ENCODE data around the gene NTSR1. TPM values are rescaled to one million over a fixed set of nuclear protein-coding genes. Genes with fewer than 3 reads are reported as not detected.
A peak's percentile ranks its signal among the peaks of the same experiment; 100 is the strongest.

Gene NTSR1
- total RNA-seq, 1 donor from 2014 or later = 0.26 TPM

DNA sequence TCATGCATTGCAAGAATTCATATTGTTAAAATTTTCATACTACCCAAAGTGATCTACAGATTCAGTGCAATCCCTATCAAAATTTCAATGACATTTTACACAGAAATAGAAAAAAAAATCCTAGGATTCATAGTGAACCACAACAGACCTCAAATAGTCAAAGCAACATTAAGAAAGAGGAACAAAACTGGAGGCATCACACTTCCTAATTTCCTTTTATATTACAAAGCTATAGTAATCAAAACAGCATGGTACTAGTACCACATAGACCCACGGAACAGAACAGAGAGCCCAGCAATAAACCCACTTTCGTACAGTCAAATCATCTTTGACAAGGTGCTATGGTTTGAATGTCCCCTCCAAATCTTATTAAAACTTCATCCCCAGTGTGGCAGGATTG lies 39.7 kb downstream of the NTSR1 start:
- no peak for DNase-seq (ENCODE audit: low spot score)
- Histone ChIP-seq H3F3A (ENCODE audit: low read depth) (no peaks in the 10 kb centered on the region), H3K27me3 (peaks cover 3% of the 10 kb centered on the region), H3K9me3 (ENCODE audit: low read depth) (no peaks in the 10 kb centered on the region), H4K20me1 (ENCODE audit: low read depth) (no peaks in the 10 kb centered on the region), H3K79me2 (ENCODE audit: low read depth) (no peaks in the 10 kb centered on the region), H3K27ac (no peak overlapping the region), H3K36me3 (no peaks in the 10 kb centered on the region), H3K4me1 (peaks cover 18% of the 10 kb centered on the region), H3K4me2 (no peak overlapping the region), H3K9ac (no peak overlapping the region), H2AFZ (replicated peaks) (no peak overlapping the region), H3K4me3 (no peak overlapping the region)
- Mint-ChIP-seq H3K27me3 (ENCODE audit: insufficient read depth, low read depth) (peaks cover 12% of the 10 kb centered on the region), H3K4me3 (no peak overlapping the region), H3K9me3 (peaks cover 6% of the 10 kb centered on the region), H3K27ac (no peak overlapping the region), H3K36me3 (no peaks in the 10 kb centered on the region), H3K4me1 (peaks cover 13% of the 10 kb centered on the region)
- no peak for TF ChIP-seq EZH2 (IDR thresholded peaks at IDR 0.05)
- no peak for TF ChIP-seq EZH2phosphoT487 (IDR thresholded peaks at IDR 0.05)

DNA sequence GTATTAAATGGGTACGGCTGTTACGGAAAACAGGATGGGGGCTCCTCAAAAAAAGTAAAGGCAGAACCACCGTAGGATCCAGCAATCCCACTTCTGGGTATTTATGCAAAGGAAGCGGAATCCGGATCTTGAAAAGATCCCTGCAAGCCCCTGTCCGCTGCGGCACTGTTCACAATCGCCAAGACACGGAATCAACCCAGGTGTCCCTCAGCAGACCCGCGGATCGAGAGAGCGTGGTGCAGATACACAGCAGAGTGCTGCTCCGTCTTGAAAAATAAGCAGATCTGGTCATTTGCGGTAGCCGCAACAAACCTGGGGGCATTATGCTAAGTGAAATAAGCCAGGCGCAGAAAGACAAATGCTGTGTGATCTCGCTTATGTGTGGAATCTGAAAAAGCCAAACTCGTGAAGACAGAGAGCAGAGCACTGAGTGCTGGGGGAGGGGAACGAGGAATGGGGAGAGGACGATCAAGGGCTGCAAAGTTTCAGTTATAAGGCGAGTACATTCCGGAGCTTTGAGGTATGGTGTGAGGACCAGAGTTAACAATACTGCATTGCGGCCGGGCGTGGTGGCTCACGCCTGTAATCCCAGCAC lies 41.3 kb downstream of the NTSR1 start:
- H3K9me3 ChIP-seq (ENCODE audit: low read depth) = no peaks in the 10 kb centered on the region
- no peak overlapping the region for H3K4me2 ChIP-seq
- H3K79me2 ChIP-seq (ENCODE audit: low read depth) = no peaks in the 10 kb centered on the region
- peaks cover 3% of the 10 kb centered on the region for H3K27me3 ChIP-seq
- no peak overlapping the region for H2AFZ ChIP-seq (replicated peaks)
- H3K27me3 Mint-ChIP-seq (ENCODE audit: insufficient read depth, low read depth) = peaks cover 8% of the 10 kb centered on the region
- no peaks in the 10 kb centered on the region for H3K36me3 Mint-ChIP-seq
- no peak for DNase-seq (ENCODE audit: low spot score)
- no peak overlapping the region for H3K9ac ChIP-seq
- no peak overlapping the region for H3K27ac ChIP-seq
- H3K4me3 ChIP-seq = no peak overlapping the region
- H3K4me3 Mint-ChIP-seq = no peak overlapping the region
- no peaks in the 10 kb centered on the region for H4K20me1 ChIP-seq (ENCODE audit: low read depth)
- no peaks in the 10 kb centered on the region for H3K36me3 ChIP-seq
- no peak overlapping the region for H3K27ac Mint-ChIP-seq
- no peaks in the 10 kb centered on the region for H3F3A ChIP-seq (ENCODE audit: low read depth)
- H3K9me3 Mint-ChIP-seq = peaks cover 6% of the 10 kb centered on the region
- peaks cover 9% of the 10 kb centered on the region for H3K4me1 Mint-ChIP-seq
- H3K4me1 ChIP-seq = peaks cover 11% of the 10 kb centered on the region
- TF ChIP-seq, protein P1, sequence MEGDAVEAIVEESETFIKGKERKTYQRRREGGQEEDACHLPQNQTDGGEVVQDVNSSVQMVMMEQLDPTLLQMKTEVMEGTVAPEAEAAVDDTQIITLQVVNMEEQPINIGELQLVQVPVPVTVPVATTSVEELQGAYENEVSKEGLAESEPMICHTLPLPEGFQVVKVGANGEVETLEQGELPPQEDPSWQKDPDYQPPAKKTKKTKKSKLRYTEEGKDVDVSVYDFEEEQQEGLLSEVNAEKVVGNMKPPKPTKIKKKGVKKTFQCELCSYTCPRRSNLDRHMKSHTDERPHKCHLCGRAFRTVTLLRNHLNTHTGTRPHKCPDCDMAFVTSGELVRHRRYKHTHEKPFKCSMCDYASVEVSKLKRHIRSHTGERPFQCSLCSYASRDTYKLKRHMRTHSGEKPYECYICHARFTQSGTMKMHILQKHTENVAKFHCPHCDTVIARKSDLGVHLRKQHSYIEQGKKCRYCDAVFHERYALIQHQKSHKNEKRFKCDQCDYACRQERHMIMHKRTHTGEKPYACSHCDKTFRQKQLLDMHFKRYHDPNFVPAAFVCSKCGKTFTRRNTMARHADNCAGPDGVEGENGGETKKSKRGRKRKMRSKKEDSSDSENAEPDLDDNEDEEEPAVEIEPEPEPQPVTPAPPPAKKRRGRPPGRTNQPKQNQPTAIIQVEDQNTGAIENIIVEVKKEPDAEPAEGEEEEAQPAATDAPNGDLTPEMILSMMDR (IDR thresholded peaks at IDR 0.05) = no peak
- TF ChIP-seq EZH2 (IDR thresholded peaks at IDR 0.05) = no peak
- TF ChIP-seq EZH2phosphoT487 (IDR thresholded peaks at IDR 0.05) = no peak

DNA sequence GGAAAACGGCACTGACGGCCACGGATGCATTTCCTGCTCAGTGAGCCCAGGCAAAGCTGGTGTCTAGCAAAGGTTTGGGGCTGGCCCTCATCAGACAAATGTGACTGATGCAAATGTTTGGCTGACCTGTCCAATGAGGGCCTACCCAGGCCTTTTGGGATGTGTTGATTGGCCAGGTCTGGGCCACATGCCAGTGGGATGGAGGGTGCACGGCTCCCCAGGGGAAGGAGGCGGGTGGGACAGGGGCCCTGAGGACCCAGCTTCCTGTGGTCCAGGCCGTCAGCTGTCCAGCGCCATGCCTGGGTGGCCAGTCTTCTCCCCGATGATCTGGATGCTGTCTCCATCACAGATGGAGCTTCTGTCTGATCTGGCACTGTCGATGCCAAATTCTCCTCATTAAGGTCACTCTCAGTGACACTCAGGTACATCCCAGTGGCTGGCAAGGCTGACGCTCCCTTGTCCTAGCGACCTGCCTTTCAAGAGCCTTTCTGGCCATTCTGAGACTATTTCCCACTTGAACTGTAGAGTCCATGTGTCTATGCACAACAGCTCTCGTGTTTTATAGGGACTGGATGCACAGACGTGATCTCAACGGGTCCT lies 43.0 kb downstream of the NTSR1 start:
- H2AFZ ChIP-seq (replicated peaks) = peak overlapping the region; percentile 93
- no peaks in the 10 kb centered on the region for H3K36me3 ChIP-seq
- H3K4me3 ChIP-seq = no peak overlapping the region
- no peaks in the 10 kb centered on the region for H3K9me3 ChIP-seq (ENCODE audit: low read depth)
- H3K79me2 ChIP-seq (ENCODE audit: low read depth) = no peaks in the 10 kb centered on the region
- H3K4me1 ChIP-seq = peaks cover 11% of the 10 kb centered on the region
- Mint-ChIP-seq H3K4me3 (no peak overlapping the region), H3K9me3 (peaks cover 6% of the 10 kb centered on the region), H3K36me3 (no peaks in the 10 kb centered on the region), H3K27me3 (ENCODE audit: insufficient read depth, low read depth) (peaks cover 6% of the 10 kb centered on the region), H3K4me1 (peaks cover 5% of the 10 kb centered on the region), H3K27ac (no peak overlapping the region)
- no peaks in the 10 kb centered on the region for H4K20me1 ChIP-seq (ENCODE audit: low read depth)
- H3K4me2 ChIP-seq = no peak overlapping the region
- TF ChIP-seq EZH2phosphoT487 (IDR thresholded peaks at IDR 0.05) = no peak
- TF ChIP-seq EZH2 (IDR thresholded peaks at IDR 0.05) = no peak
- TF ChIP-seq, protein P1 (IDR thresholded peaks at IDR 0.05) = no peak
- H3K9ac ChIP-seq = no peak overlapping the region
- peaks cover 12% of the 10 kb centered on the region for H3K27me3 ChIP-seq
- no peaks in the 10 kb centered on the region for H3F3A ChIP-seq (ENCODE audit: low read depth)
- no peak for DNase-seq (ENCODE audit: low spot score)
- H3K27ac ChIP-seq = no peak overlapping the region

DNA sequence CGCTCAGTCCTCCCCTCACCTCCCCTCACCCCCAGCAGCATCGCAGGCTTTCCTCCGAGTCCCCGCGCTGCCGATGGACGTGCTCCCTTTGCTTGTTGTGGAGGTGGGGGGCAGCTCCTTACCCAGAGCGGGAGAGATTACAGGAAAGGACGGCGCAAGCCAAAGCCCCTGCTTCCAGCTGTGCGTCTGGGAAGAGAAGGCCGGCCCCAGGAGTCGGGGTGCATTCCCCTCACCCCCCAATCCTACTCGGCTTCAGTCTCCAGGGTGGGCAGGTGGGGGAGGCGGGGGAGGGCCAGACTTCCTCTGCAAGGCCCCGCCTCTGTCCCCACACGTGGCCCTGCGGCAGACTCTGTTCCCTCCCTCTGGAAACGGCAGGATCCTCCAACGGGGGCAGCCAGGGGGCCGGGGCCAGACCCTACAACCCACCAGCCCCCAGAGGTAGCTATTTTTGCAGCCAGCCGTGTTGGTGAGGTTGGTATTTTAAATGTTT lies 43.6 kb downstream of the NTSR1 start:
- DNase-seq (ENCODE audit: low spot score) = peak; percentile 31
- H3K9me3 ChIP-seq (ENCODE audit: low read depth) = no peaks in the 10 kb centered on the region
- peaks cover 7% of the 10 kb centered on the region for H3K9me3 Mint-ChIP-seq
- H3F3A ChIP-seq (ENCODE audit: low read depth) = no peaks in the 10 kb centered on the region
- no peak overlapping the region for H3K27ac ChIP-seq
- no peaks in the 10 kb centered on the region for H3K79me2 ChIP-seq (ENCODE audit: low read depth)
- H2AFZ ChIP-seq (replicated peaks) = peak overlapping the region; percentile 93
- peaks cover 6% of the 10 kb centered on the region for H3K27me3 Mint-ChIP-seq (ENCODE audit: insufficient read depth, low read depth)
- TF ChIP-seq EZH2 (IDR thresholded peaks at IDR 0.05) (no peak), EZH2phosphoT487 (IDR thresholded peaks at IDR 0.05) (no peak)
- TF ChIP-seq, protein P1 (IDR thresholded peaks at IDR 0.05) = no peak
- no peak overlapping the region for H3K9ac ChIP-seq
- peaks cover 18% of the 10 kb centered on the region for H3K27me3 ChIP-seq
- no peak overlapping the region for H3K4me3 Mint-ChIP-seq
- H3K36me3 ChIP-seq = no peaks in the 10 kb centered on the region
- no peaks in the 10 kb centered on the region for H3K36me3 Mint-ChIP-seq
- H4K20me1 ChIP-seq (ENCODE audit: low read depth) = no peaks in the 10 kb centered on the region
- no peak overlapping the region for H3K27ac Mint-ChIP-seq
- H3K4me3 ChIP-seq = no peak overlapping the region
- H3K4me1 Mint-ChIP-seq = peaks cover 5% of the 10 kb centered on the region
- H3K4me2 ChIP-seq = peak overlapping the region; percentile 13
- peaks cover 11% of the 10 kb centered on the region for H3K4me1 ChIP-seq

Data from neural progenitor cell (in vitro differentiated cells).